Central memory CD8-positive, alpha-beta T cell (primary cell): ENCODE results near the gene FAAP100.

Source experiments
- ATAC-seq: fragments of 150-1000 bp; cut with Tn5 transposase; replicated peaks from 2 replicates; pipeline ENCODE4 v1.10.0; 2022; ENCODE audit warnings: mild to moderate bottlenecking, moderate FRiP score, moderate number of reproducible peaks; ENCODE audit not compliant: poor library complexity, severe bottlenecking; ENCODE audit errors: extremely low read depth
- DNase-seq, 2 donors: peaks; one replicate each; pipeline ENCODE4 v3.0.0; 2021; ENCODE audit warnings: low spot score in 2 of 2
- H3K27ac Mint-ChIP-seq: one replicate; pipeline ENCODE4 v1.8.0; 2022; ENCODE audit warnings: low read depth, mild to moderate bottlenecking, moderate library complexity, mixed read lengths
- H3K27me3 Mint-ChIP-seq: one replicate; pipeline ENCODE4 v1.8.0; 2022; ENCODE audit warnings: mixed read lengths
- H3K36me3 Mint-ChIP-seq: one replicate; pipeline ENCODE4 v1.8.0; 2022; ENCODE audit warnings: mild to moderate bottlenecking, moderate library complexity, mixed read lengths; ENCODE audit not compliant: insufficient read depth
- H3K4me1 Mint-ChIP-seq: one replicate; pipeline ENCODE4 v1.8.0; 2022; ENCODE audit warnings: mixed read lengths
- H3K4me3 Mint-ChIP-seq: one replicate; pipeline ENCODE4 v1.8.0; 2022; ENCODE audit warnings: mild to moderate bottlenecking, moderate library complexity, mixed read lengths
- H3K9me3 Mint-ChIP-seq: one replicate; pipeline ENCODE4 v1.8.0; 2022; ENCODE audit warnings: mixed read lengths

The FAAP100 gene

GRCh38 chr17:81582749-81583148, 30.6 kb upstream of the FAAP100 start:
- DNase-seq (no peak), ATAC-seq (no peak)
- Mint-ChIP-seq H3K27me3 (no peaks in the 10 kb centered on the region), H3K4me1 (peaks cover 25% of the 10 kb centered on the region), H3K9me3 (no peaks in the 10 kb centered on the region), H3K4me3 (no peak overlapping the region), H3K27ac (no peak overlapping the region), H3K36me3 (peaks cover 38% of the 10 kb centered on the region)

GRCh38 chr17:81582341-81582740, 30.2 kb upstream of the FAAP100 start:
- ATAC-seq: no peak
- Mint-ChIP-seq H3K36me3 (peaks cover 35% of the 10 kb centered on the region), H3K27ac (no peak overlapping the region), H3K9me3 (no peaks in the 10 kb centered on the region), H3K4me1 (peaks cover 29% of the 10 kb centered on the region), H3K27me3 (no peaks in the 10 kb centered on the region), H3K4me3 (no peak overlapping the region)
- no peak for DNase-seq

- H3K27me3 Mint-ChIP-seq: no peaks in the 10 kb centered on the region
- H3K9me3 Mint-ChIP-seq: no peaks in the 10 kb centered on the region
- ATAC-seq: no peak
- H3K27ac Mint-ChIP-seq: no peak overlapping the region
- peaks cover 33% of the 10 kb centered on the region for H3K4me1 Mint-ChIP-seq
- no peak for DNase-seq
- no peak overlapping the region for H3K4me3 Mint-ChIP-seq
- H3K36me3 Mint-ChIP-seq: peaks cover 33% of the 10 kb centered on the region
Observed at GRCh38 chr17:81581758-81582157, 29.6 kb upstream of the FAAP100 start.

GRCh38 chr17:81580481-81580880, 28.3 kb upstream of the FAAP100 start:
- peak overlapping the region; percentile 82 for H3K27ac Mint-ChIP-seq
- H3K9me3 Mint-ChIP-seq: no peaks in the 10 kb centered on the region
- DNase-seq (no peak), ATAC-seq (no peak)
- no peaks in the 10 kb centered on the region for H3K27me3 Mint-ChIP-seq
- H3K4me1 Mint-ChIP-seq: peaks cover 33% of the 10 kb centered on the region
- H3K4me3 Mint-ChIP-seq: no peak overlapping the region
- peaks cover 27% of the 10 kb centered on the region for H3K36me3 Mint-ChIP-seq

GRCh38 chr17:81579821-81580321, 27.7 kb upstream of the FAAP100 start:
- Mint-ChIP-seq H3K27ac (peak overlapping the region; percentile 82), H3K36me3 (peaks cover 22% of the 10 kb centered on the region), H3K4me3 (no peak overlapping the region), H3K27me3 (no peaks in the 10 kb centered on the region), H3K9me3 (no peaks in the 10 kb centered on the region), H3K4me1 (peaks cover 33% of the 10 kb centered on the region)
- DNase-seq (no peak), ATAC-seq (no peak)

- peaks cover 33% of the 10 kb centered on the region for H3K4me1 Mint-ChIP-seq
- no peak overlapping the region for H3K4me3 Mint-ChIP-seq
- no peaks in the 10 kb centered on the region for H3K27me3 Mint-ChIP-seq
- H3K36me3 Mint-ChIP-seq: peaks cover 20% of the 10 kb centered on the region
- DNase-seq: no peak
- H3K9me3 Mint-ChIP-seq: no peaks in the 10 kb centered on the region
- H3K27ac Mint-ChIP-seq: no peak overlapping the region
- ATAC-seq: no peak
Observed at GRCh38 chr17:81579298-81579697, 27.1 kb upstream of the FAAP100 start.

- DNase-seq (no peak), ATAC-seq (no peak)
- peak overlapping the region; percentile 56 for H3K27ac Mint-ChIP-seq
- no peak overlapping the region for H3K4me3 Mint-ChIP-seq
- peaks cover 33% of the 10 kb centered on the region for H3K4me1 Mint-ChIP-seq
- no peaks in the 10 kb centered on the region for H3K9me3 Mint-ChIP-seq
- H3K36me3 Mint-ChIP-seq: peaks cover 16% of the 10 kb centered on the region
- no peaks in the 10 kb centered on the region for H3K27me3 Mint-ChIP-seq
Observed at GRCh38 chr17:81578561-81579225, 26.5 kb upstream of the FAAP100 start.

- Mint-ChIP-seq H3K27me3 (no peaks in the 10 kb centered on the region), H3K27ac (peak overlapping the region; percentile 56), H3K36me3 (peaks cover 10% of the 10 kb centered on the region), H3K4me1 (peaks cover 33% of the 10 kb centered on the region), H3K4me3 (no peak overlapping the region), H3K9me3 (no peaks in the 10 kb centered on the region)
- no peak for ATAC-seq
- DNase-seq: no peak
Observed at GRCh38 chr17:81578038-81578441, 25.9 kb upstream of the FAAP100 start.

- H3K9me3 Mint-ChIP-seq: no peaks in the 10 kb centered on the region
- ATAC-seq: no peak
- no peak for DNase-seq
Observed at GRCh38 chr17:81577278-81578000, 25.3 kb upstream of the FAAP100 start.

GRCh38 chr17:81576621-81577277, 24.6 kb upstream of the FAAP100 start:
- no peak overlapping the region for H3K4me3 Mint-ChIP-seq
- H3K27ac Mint-ChIP-seq: peak overlapping the region; percentile 56
- H3K36me3 Mint-ChIP-seq: peaks cover 7% of the 10 kb centered on the region
- H3K4me1 Mint-ChIP-seq: peaks cover 33% of the 10 kb centered on the region
- no peak for DNase-seq
- ATAC-seq: no peak
- no peaks in the 10 kb centered on the region for H3K27me3 Mint-ChIP-seq
- H3K9me3 Mint-ChIP-seq: no peaks in the 10 kb centered on the region

More at GRCh38 chr17:81577278-81578000, 25.3 kb upstream of the FAAP100 start:
- Mint-ChIP-seq H3K36me3 (peaks cover 10% of the 10 kb centered on the region), H3K4me3 (no peak overlapping the region), H3K27me3 (no peaks in the 10 kb centered on the region), H3K4me1 (peaks cover 33% of the 10 kb centered on the region), H3K27ac (peak overlapping the region; percentile 56)

GRCh38 chr17:81575836-81576235, 23.7 kb upstream of the FAAP100 start:
- H3K36me3 Mint-ChIP-seq: peaks cover 9% of the 10 kb centered on the region
- no peaks in the 10 kb centered on the region for H3K27me3 Mint-ChIP-seq
- peaks cover 33% of the 10 kb centered on the region for H3K4me1 Mint-ChIP-seq
- no peak overlapping the region for H3K4me3 Mint-ChIP-seq
- no peak for DNase-seq
- no peak for ATAC-seq
- H3K27ac Mint-ChIP-seq: no peak overlapping the region
- H3K9me3 Mint-ChIP-seq: no peaks in the 10 kb centered on the region

- Mint-ChIP-seq H3K4me1 (peaks cover 20% of the 10 kb centered on the region), H3K9me3 (no peaks in the 10 kb centered on the region), H3K36me3 (peaks cover 13% of the 10 kb centered on the region), H3K27ac (no peak overlapping the region), H3K27me3 (no peaks in the 10 kb centered on the region), H3K4me3 (no peak overlapping the region)
- ATAC-seq: no peak
- no peak for DNase-seq
Observed at GRCh38 chr17:81574643-81574956, 22.4 kb upstream of the FAAP100 start.
